Activated naive CD4-positive, alpha-beta T cell treated with anti-CD3 and anti-CD28 coated beads, Interleukin-2, amount 50 U/mL, for 24 hours (primary cell): ENCODE measurements around the gene IRF2BP1.
A peak's percentile ranks its signal among the peaks of the same experiment; 100 is the strongest.

Source experiments
- H3K27ac Mint-ChIP-seq: one replicate; pipeline ENCODE4 v1.8.0; 2021; ENCODE audit warnings: mild to moderate bottlenecking, mixed read lengths
- H3K27me3 Mint-ChIP-seq: one replicate; pipeline ENCODE4 v1.8.0; 2021; ENCODE audit warnings: mixed read lengths
- H3K36me3 Mint-ChIP-seq: one replicate; pipeline ENCODE4 v1.8.0; 2021; ENCODE audit warnings: mixed read lengths
- H3K4me1 Mint-ChIP-seq: one replicate; pipeline ENCODE4 v1.8.0; 2021; ENCODE audit warnings: mixed read lengths
- H3K4me3 Mint-ChIP-seq: one replicate; pipeline ENCODE4 v1.8.0; 2021; ENCODE audit warnings: mild to moderate bottlenecking, mixed read lengths
- H3K9me3 Mint-ChIP-seq: one replicate; pipeline ENCODE4 v1.8.0; 2021; ENCODE audit warnings: mixed read lengths

Gene IRF2BP1

GRCh38 chr19:45885556-45886426 is at the start of gene IRF2BP1:
TSS of gene IRF2BP1 (minus strand) at chr19:45886141. CDS start at chr19:45885774, 367 bp downstream.
- no peaks in the 10 kb centered on the region for H3K27me3 Mint-ChIP-seq
- H3K4me1 Mint-ChIP-seq, result peaks cover 19% of the 10 kb centered on the region

GRCh38 chr19:45935267-45935666 is 49.3 kb upstream of the IRF2BP1 start:
- Mint-ChIP-seq H3K4me3 (no peak overlapping the region), H3K9me3 (no peaks in the 10 kb centered on the region), H3K27ac (no peak overlapping the region), H3K36me3 (no peaks in the 10 kb centered on the region), H3K4me1 (no peaks in the 10 kb centered on the region), H3K27me3 (peaks cover 25% of the 10 kb centered on the region)

More at GRCh38 chr19:45885556-45886426, at the start of gene IRF2BP1:
- peaks cover 2% of the 10 kb centered on the region for H3K36me3 Mint-ChIP-seq
- H3K4me3 Mint-ChIP-seq, result peak within 1 kb of the TSS; percentile 99
- peak within 1 kb of the TSS; percentile 98 for H3K27ac Mint-ChIP-seq
- no peaks in the 10 kb centered on the region for H3K9me3 Mint-ChIP-seq

- H3K4me3 Mint-ChIP-seq, result no peak overlapping the region
- no peak overlapping the region for H3K27ac Mint-ChIP-seq
- no peaks in the 10 kb centered on the region for H3K4me1 Mint-ChIP-seq
- peaks cover 25% of the 10 kb centered on the region for H3K27me3 Mint-ChIP-seq
- no peaks in the 10 kb centered on the region for H3K9me3 Mint-ChIP-seq
- H3K36me3 Mint-ChIP-seq, result no peaks in the 10 kb centered on the region
These were observed 48.8 kb upstream of the IRF2BP1 start for GRCh38 chr19:45934551-45935230.

- H3K4me3 Mint-ChIP-seq, result no peak overlapping the region
- no peaks in the 10 kb centered on the region for H3K9me3 Mint-ChIP-seq
- peaks cover 21% of the 10 kb centered on the region for H3K27me3 Mint-ChIP-seq
- H3K36me3 Mint-ChIP-seq, result no peaks in the 10 kb centered on the region
- no peak overlapping the region for H3K27ac Mint-ChIP-seq
- H3K4me1 Mint-ChIP-seq, result no peaks in the 10 kb centered on the region
These were observed 47.8 kb upstream of the IRF2BP1 start for GRCh38 chr19:45933759-45934158.

- Mint-ChIP-seq H3K9me3 (no peaks in the 10 kb centered on the region), H3K36me3 (no peaks in the 10 kb centered on the region), H3K27ac (no peak overlapping the region), H3K4me3 (no peak overlapping the region), H3K27me3 (peaks cover 16% of the 10 kb centered on the region), H3K4me1 (peaks cover 9% of the 10 kb centered on the region)
These were observed 45.1 kb upstream of the IRF2BP1 start for GRCh38 chr19:45931055-45931454.

GRCh38 chr19:45929247-45929646 is 43.3 kb upstream of the IRF2BP1 start:
- peaks cover 6% of the 10 kb centered on the region for H3K27me3 Mint-ChIP-seq
- H3K9me3 Mint-ChIP-seq, result no peaks in the 10 kb centered on the region
- H3K27ac Mint-ChIP-seq, result no peak overlapping the region
- H3K4me3 Mint-ChIP-seq, result no peak overlapping the region
- H3K4me1 Mint-ChIP-seq, result peaks cover 9% of the 10 kb centered on the region
- no peaks in the 10 kb centered on the region for H3K36me3 Mint-ChIP-seq

- Mint-ChIP-seq H3K4me3 (no peak overlapping the region), H3K4me1 (peaks cover 9% of the 10 kb centered on the region), H3K27ac (no peak overlapping the region), H3K9me3 (no peaks in the 10 kb centered on the region), H3K27me3 (peaks cover 2% of the 10 kb centered on the region), H3K36me3 (no peaks in the 10 kb centered on the region)
These were observed 41.8 kb upstream of the IRF2BP1 start for GRCh38 chr19:45927565-45928261.

- H3K27ac Mint-ChIP-seq, result no peak overlapping the region
- no peaks in the 10 kb centered on the region for H3K9me3 Mint-ChIP-seq
- no peaks in the 10 kb centered on the region for H3K27me3 Mint-ChIP-seq
- H3K4me3 Mint-ChIP-seq, result no peak overlapping the region
- peaks cover 9% of the 10 kb centered on the region for H3K4me1 Mint-ChIP-seq
- no peaks in the 10 kb centered on the region for H3K36me3 Mint-ChIP-seq
These were observed 39.0 kb upstream of the IRF2BP1 start for GRCh38 chr19:45924891-45925447.

- H3K27me3 Mint-ChIP-seq, result no peaks in the 10 kb centered on the region
- H3K4me1 Mint-ChIP-seq, result no peaks in the 10 kb centered on the region
- no peak overlapping the region for H3K27ac Mint-ChIP-seq
- H3K4me3 Mint-ChIP-seq, result no peak overlapping the region
- H3K9me3 Mint-ChIP-seq, result no peaks in the 10 kb centered on the region
- H3K36me3 Mint-ChIP-seq, result no peaks in the 10 kb centered on the region
These were observed 36.3 kb upstream of the IRF2BP1 start for GRCh38 chr19:45922281-45922680.

GRCh38 chr19:45920458-45920857 is 34.5 kb upstream of the IRF2BP1 start:
- no peak overlapping the region for H3K4me3 Mint-ChIP-seq
- no peak overlapping the region for H3K27ac Mint-ChIP-seq
- no peaks in the 10 kb centered on the region for H3K4me1 Mint-ChIP-seq
- H3K27me3 Mint-ChIP-seq, result peaks cover 4% of the 10 kb centered on the region
- no peaks in the 10 kb centered on the region for H3K36me3 Mint-ChIP-seq
- no peaks in the 10 kb centered on the region for H3K9me3 Mint-ChIP-seq

GRCh38 chr19:45919678-45920077 is 33.7 kb upstream of the IRF2BP1 start:
- H3K9me3 Mint-ChIP-seq, result no peaks in the 10 kb centered on the region
- H3K27ac Mint-ChIP-seq, result no peak overlapping the region
- H3K4me1 Mint-ChIP-seq, result no peaks in the 10 kb centered on the region
- no peak overlapping the region for H3K4me3 Mint-ChIP-seq
- peaks cover 6% of the 10 kb centered on the region for H3K27me3 Mint-ChIP-seq
- H3K36me3 Mint-ChIP-seq, result no peaks in the 10 kb centered on the region

- no peaks in the 10 kb centered on the region for H3K4me1 Mint-ChIP-seq
- H3K4me3 Mint-ChIP-seq, result no peak overlapping the region
- no peaks in the 10 kb centered on the region for H3K9me3 Mint-ChIP-seq
- H3K36me3 Mint-ChIP-seq, result no peaks in the 10 kb centered on the region
- H3K27ac Mint-ChIP-seq, result no peak overlapping the region
- H3K27me3 Mint-ChIP-seq, result peaks cover 7% of the 10 kb centered on the region
These were observed 32.8 kb upstream of the IRF2BP1 start for GRCh38 chr19:45918721-45919120.

- H3K9me3 Mint-ChIP-seq, result no peaks in the 10 kb centered on the region
- no peaks in the 10 kb centered on the region for H3K4me1 Mint-ChIP-seq
- no peak overlapping the region for H3K4me3 Mint-ChIP-seq
- peaks cover 13% of the 10 kb centered on the region for H3K27me3 Mint-ChIP-seq
- no peaks in the 10 kb centered on the region for H3K36me3 Mint-ChIP-seq
- no peak overlapping the region for H3K27ac Mint-ChIP-seq
These were observed 31.6 kb upstream of the IRF2BP1 start for GRCh38 chr19:45917421-45918091.

GRCh38 chr19:45913874-45914830 is 28.2 kb upstream of the IRF2BP1 start, which contains the start of gene NANOS2:
TSS of gene NANOS2 (minus strand) at chr19:45914778. CDS start at chr19:45914693, 85 bp downstream.
- H3K4me3 Mint-ChIP-seq, result no peak within 1 kb of the TSS
- H3K4me1 Mint-ChIP-seq, result no peaks in the 10 kb centered on the region
- H3K27me3 Mint-ChIP-seq, result peaks cover 21% of the 10 kb centered on the region
- no peaks in the 10 kb centered on the region for H3K36me3 Mint-ChIP-seq
- H3K9me3 Mint-ChIP-seq, result no peaks in the 10 kb centered on the region
- H3K27ac Mint-ChIP-seq, result no peak within 1 kb of the TSS
